ENCODE measurements around the gene LMF1.

GRCh38 chr16:844638-845350 lies 126.0 kb downstream of the LMF1 start:
- TF ChIP-seq POLR2A (IDR thresholded peaks at IDR 0.05), result no peak
- TF ChIP-seq CTCF (IDR thresholded peaks at IDR 0.05), result no peak
- no peak for TF ChIP-seq EP300 (IDR thresholded peaks at IDR 0.05)
